ENCODE results near the gene CCDC69. TPM values are rescaled to one million over a fixed set of nuclear protein-coding genes. Genes with fewer than 3 reads are reported as not detected.
"Not testable (repeated sequence)": the region's sequence is repeated elsewhere in the genome, so short reads cannot be mapped to it uniquely, and the experiment has no call there.

The CCDC69 gene
- total RNA-seq, 4 donors from 2014 or later = 118 to 287 (median 228) TPM

- DNase-seq (ENCODE audit: low spot score) (no peak), ATAC-seq (ENCODE audit: low FRiP score) (no peak)
- TF ChIP-seq CTCF (IDR thresholded peaks at IDR 0.05) = no peak
Measured at GRCh38 chr5:151204051-151204450, 19.8 kb downstream of the CCDC69 start.

GRCh38 chr5:151202381-151203139, 21.3 kb downstream of the CCDC69 start:
- TF ChIP-seq CTCF (IDR thresholded peaks at IDR 0.05) = no peak
- DNase-seq (ENCODE audit: low spot score) (no peak), ATAC-seq (ENCODE audit: low FRiP score) (peak; percentile 36)

- no peak for DNase-seq (ENCODE audit: low spot score)
- ATAC-seq (ENCODE audit: low FRiP score) = no peak
- no peak for TF ChIP-seq CTCF (IDR thresholded peaks at IDR 0.05)
Measured at GRCh38 chr5:151200913-151201595, 22.8 kb downstream of the CCDC69 start.

GRCh38 chr5:151199581-151200185, 24.2 kb downstream of the CCDC69 start:
- ATAC-seq (ENCODE audit: low FRiP score) = no peak

GRCh38 chr5:151198861-151199260, 25.0 kb downstream of the CCDC69 start:
- no peak for ATAC-seq (ENCODE audit: low FRiP score)
- no peak for TF ChIP-seq CTCF (IDR thresholded peaks at IDR 0.05)
- no peak for DNase-seq (ENCODE audit: low spot score)

More at GRCh38 chr5:151199581-151200185, 24.2 kb downstream of the CCDC69 start:
- no peak for TF ChIP-seq CTCF (IDR thresholded peaks at IDR 0.05)
- no peak for DNase-seq (ENCODE audit: low spot score)

GRCh38 chr5:151197291-151197600, 26.6 kb downstream of the CCDC69 start:
- ATAC-seq (ENCODE audit: low FRiP score); DNase-seq (ENCODE audit: low spot score): not testable (repeated sequence)

GRCh38 chr5:151196556-151197290, 27.2 kb downstream of the CCDC69 start:
- DNase-seq (ENCODE audit: low spot score) (no peak), ATAC-seq (ENCODE audit: low FRiP score) (no peak)
- no peak for TF ChIP-seq CTCF (IDR thresholded peaks at IDR 0.05)
